Stimulated activated CD4-positive, alpha-beta T cell treated with anti-CD3 and anti-CD28 coated beads, Interleukin-1b, Interleukin-23, amount 100 ng/mL, for 4 hours (primary cell): ENCODE data around the gene PSENEN.
"Not testable (repeated sequence)": the region's sequence is repeated elsewhere in the genome, so short reads cannot be mapped to it uniquely, and the experiment has no call there.

ENCODE experiments used
- DNase-seq, 2 donors: peaks; one replicate each; pipeline ENCODE4 v3.0.0-alpha.2; 2020; ENCODE audit warnings: low read depth in 2 of 2

Gene PSENEN

GRCh38 chr19:35718345-35719041 lies 27.0 kb upstream of the PSENEN start:
- peak; percentile 43 to 52 for DNase-seq

- DNase-seq: no peak
Measured at GRCh38 chr19:35719402-35720162, 25.9 kb upstream of the PSENEN start.

GRCh38 chr19:35720163-35720524 lies 25.3 kb upstream of the PSENEN start:
- no peak for DNase-seq

- DNase-seq: no peak
Measured at GRCh38 chr19:35720648-35721047, 24.8 kb upstream of the PSENEN start.

GRCh38 chr19:35721374-35721773 lies 24.1 kb upstream of the PSENEN start:
- DNase-seq: no peak

GRCh38 chr19:35722461-35722860 lies 23.0 kb upstream of the PSENEN start:
- no peak for DNase-seq

- no peak for DNase-seq
Measured at GRCh38 chr19:35722897-35723296, 22.6 kb upstream of the PSENEN start.

- DNase-seq: no peak
Measured at GRCh38 chr19:35723671-35724070, 21.8 kb upstream of the PSENEN start.

- DNase-seq: not testable (repeated sequence)
Measured at GRCh38 chr19:35724132-35724531, 21.3 kb upstream of the PSENEN start.

GRCh38 chr19:35724560-35724959 lies 20.9 kb upstream of the PSENEN start:
- no peak for DNase-seq

GRCh38 chr19:35725216-35725861 lies 20.1 kb upstream of the PSENEN start:
- no peak for DNase-seq

- no peak for DNase-seq
Measured at GRCh38 chr19:35727053-35727955, 18.1 kb upstream of the PSENEN start.

- DNase-seq: no peak
Measured at GRCh38 chr19:35727956-35728706, 17.3 kb upstream of the PSENEN start.

- DNase-seq: no peak
Measured at GRCh38 chr19:35729021-35729420, 16.4 kb upstream of the PSENEN start.

GRCh38 chr19:35729763-35730162 lies 15.7 kb upstream of the PSENEN start:
- no peak for DNase-seq

- DNase-seq: no peak
Measured at GRCh38 chr19:35730326-35730725, 15.1 kb upstream of the PSENEN start.

- DNase-seq: no peak
Measured at GRCh38 chr19:35731353-35731752, 14.1 kb upstream of the PSENEN start.

GRCh38 chr19:35731779-35732405 lies 13.6 kb upstream of the PSENEN start:
- no peak for DNase-seq

- no peak for DNase-seq
Measured at GRCh38 chr19:35732540-35733179, 12.8 kb upstream of the PSENEN start.
